Astrocyte (in vitro differentiated cells and primary cell): ENCODE data around the gene KIF19.

Source experiments
- CTCF ChIP-seq: IDR thresholded peaks from 2 replicates; pipeline ENCODE4 v1.5.1; 2011; ENCODE audit warnings: low read depth, mild to moderate bottlenecking, inconsistent platforms, low read length, moderate library complexity; ENCODE audit not compliant: insufficient read depth
- EZH2 ChIP-seq: IDR thresholded peaks from 2 replicates; pipeline ENCODE4 v1.6.1; 2012; ENCODE audit warnings: mild to moderate bottlenecking, low read length, inconsistent platforms; ENCODE audit not compliant: insufficient read depth

GRCh38 chr17:74280093-74280513, 45.9 kb upstream of the KIF19 start:
- TF ChIP-seq CTCF (no peak), EZH2 (no peak)
